DND-41 (cell line): ENCODE measurements around the gene TRIM67.
A peak's percentile ranks its signal among the peaks of the same experiment; 100 is the strongest.

Source experiments
- ATAC-seq: fragments of 200-7000 bp; cut with Tn5 transposase; 3 replicates; pipeline ENCODE4 v1.9.1; 2021; ENCODE audit warnings: low read depth; ENCODE audit not compliant: insufficient read depth
- DNase-seq: peaks from one replicate; pipeline ENCODE4 v3.0.0-alpha.2; 2020
- H2AFZ ChIP-seq: 2 replicates; pipeline ENCODE4 v1.6.0; 2012; ENCODE audit warnings: low read depth, low read length
- H3K27ac ChIP-seq: 2 replicates; pipeline ENCODE4 v1.5.1; 2012; ENCODE audit warnings: low read length, inconsistent platforms
- H3K27me3 ChIP-seq: fragments of 200-600 bp; sonication (generic); 2 replicates; pipeline ENCODE4 v1.6.0; 2012; ENCODE audit warnings: low read length, mild to moderate bottlenecking, inconsistent platforms; ENCODE audit not compliant: insufficient read depth, poor library complexity
- H3K36me3 ChIP-seq: 2 replicates; pipeline ENCODE4 v1.5.1; 2012; ENCODE audit warnings: low read length, inconsistent platforms; ENCODE audit not compliant: insufficient read depth
- H3K4me1 ChIP-seq: 2 replicates; pipeline ENCODE4 v1.5.1; 2012; ENCODE audit warnings: mild to moderate bottlenecking, low read length; ENCODE audit not compliant: insufficient read depth
- H3K4me2 ChIP-seq: 2 replicates; pipeline ENCODE4 v1.6.0; 2012; ENCODE audit warnings: mild to moderate bottlenecking, moderate library complexity, low read length, inconsistent platforms; ENCODE audit not compliant: insufficient read depth
- H3K4me3 ChIP-seq, 2 experiments: fragments of 200-600 bp in 1 of 2; shearing (Covaris generic) in 1 of 2; 2 replicates each; pipeline ENCODE4 v1.5.1; 2012 to 2016; ENCODE audit warnings: inconsistent platforms in 2 of 2, low read length in 2 of 2, mild to moderate bottlenecking in 2 of 2, low read depth in 1 of 2, moderate library complexity in 1 of 2
- H3K79me2 ChIP-seq: 2 replicates; pipeline ENCODE4 v1.6.0; 2012; ENCODE audit warnings: low read length, inconsistent platforms; ENCODE audit not compliant: insufficient read depth
- H3K9ac ChIP-seq: 2 replicates; pipeline ENCODE4 v1.6.0; 2012; ENCODE audit warnings: low read depth, mild to moderate bottlenecking, inconsistent platforms, low read length, moderate library complexity
- H3K9me3 ChIP-seq: 2 replicates; pipeline ENCODE4 v1.5.1; 2012; ENCODE audit warnings: low read length, moderate library complexity, mild to moderate bottlenecking, inconsistent platforms; ENCODE audit not compliant: insufficient read depth, severe bottlenecking
- H4K20me1 ChIP-seq: 2 replicates; pipeline ENCODE4 v1.6.0; 2012; ENCODE audit warnings: low read length; ENCODE audit not compliant: insufficient read depth
- CTCF ChIP-seq: IDR thresholded peaks from 2 replicates; pipeline ENCODE4 v1.5.1; 2012; ENCODE audit warnings: borderline replicate concordance, low read length, moderate library complexity, mild to moderate bottlenecking; ENCODE audit not compliant: poor library complexity, severe bottlenecking; ENCODE audit errors: extremely low read depth
- EZH2 ChIP-seq: IDR thresholded peaks from 3 replicates; pipeline ENCODE4 v1.6.1; 2012; ENCODE audit warnings: borderline replicate concordance, low read depth, mild to moderate bottlenecking, moderate library complexity, low read length, inconsistent platforms; ENCODE audit not compliant: severe bottlenecking

TRIM67 gene

GRCh38 chr1:231190456-231190855 lies 28.6 kb downstream of the TRIM67 start:
- H3K4me1 ChIP-seq = no peaks in the 10 kb centered on the region
- H3K79me2 ChIP-seq = no peaks in the 10 kb centered on the region
- H3K27ac ChIP-seq = no peak overlapping the region
- DNase-seq (no peak), ATAC-seq (no peak)
- H3K9ac ChIP-seq = no peak overlapping the region
- no peak overlapping the region for H3K4me3 ChIP-seq
- H2AFZ ChIP-seq = no peak overlapping the region
- H3K4me2 ChIP-seq = no peak overlapping the region
- TF ChIP-seq EZH2 = no peak
- no peak for TF ChIP-seq CTCF
- H3K36me3 ChIP-seq = no peaks in the 10 kb centered on the region
- H3K27me3 ChIP-seq = peaks cover 10% of the 10 kb centered on the region
- H3K9me3 ChIP-seq = no peaks in the 10 kb centered on the region
- H4K20me1 ChIP-seq = no peaks in the 10 kb centered on the region

- no peak for ATAC-seq
- H3K4me3 ChIP-seq = no peak overlapping the region
- no peak overlapping the region for H3K27ac ChIP-seq
- no peaks in the 10 kb centered on the region for H3K4me1 ChIP-seq
- no peak overlapping the region for H3K4me2 ChIP-seq
- no peaks in the 10 kb centered on the region for H4K20me1 ChIP-seq
- peaks cover 7% of the 10 kb centered on the region for H3K27me3 ChIP-seq
- no peak for DNase-seq
- H3K9ac ChIP-seq = no peak overlapping the region
- no peak overlapping the region for H2AFZ ChIP-seq
- H3K79me2 ChIP-seq = no peaks in the 10 kb centered on the region
- H3K36me3 ChIP-seq = no peaks in the 10 kb centered on the region
- H3K9me3 ChIP-seq = no peaks in the 10 kb centered on the region
- TF ChIP-seq EZH2 (no peak), CTCF (no peak)
Observed at GRCh38 chr1:231192620-231193163, 30.8 kb downstream of the TRIM67 start.

- no peaks in the 10 kb centered on the region for H4K20me1 ChIP-seq
- H3K4me1 ChIP-seq = no peaks in the 10 kb centered on the region
- H3K4me2 ChIP-seq = no peak overlapping the region
- H3K9me3 ChIP-seq = no peaks in the 10 kb centered on the region
- peaks cover 3% of the 10 kb centered on the region for H3K27me3 ChIP-seq
- DNase-seq = no peak
- H2AFZ ChIP-seq = no peak overlapping the region
- 0 out of 3 replicates have a peak, but pooled peaks have one; percentile 27 for ATAC-seq
- no peaks in the 10 kb centered on the region for H3K79me2 ChIP-seq
- no peak overlapping the region for H3K9ac ChIP-seq
- no peaks in the 10 kb centered on the region for H3K36me3 ChIP-seq
- no peak for TF ChIP-seq CTCF
- no peak for TF ChIP-seq EZH2
- no peak overlapping the region for H3K27ac ChIP-seq
- H3K4me3 ChIP-seq = no peak overlapping the region
Observed at GRCh38 chr1:231193710-231194340, 32.0 kb downstream of the TRIM67 start.
